ENCODE measurements around the gene ALDH7A1. TPM values are rescaled to one million over a fixed set of nuclear protein-coding genes. Genes with fewer than 3 reads are reported as not detected.

Gene ALDH7A1
- total RNA-seq, 1 experiment from 2014 or later, result 148 TPM

GRCh38 chr5:126514131-126514557 is 80.9 kb downstream of the ALDH7A1 start:
- peaks cover 3% of the 10 kb centered on the region in 2 experiments; a peak in 1 of 5 replicates for H3K9me3 Mint-ChIP-seq
- Histone ChIP-seq H3T11ph (ENCODE audit: low read length) (no peak overlapping the region), H2BK5ac (ENCODE audit: insufficient read length, low read length) (no peak overlapping the region), H3K23ac (ENCODE audit: insufficient read length, low read depth, low read length) (no peak overlapping the region), H2BK12ac (ENCODE audit: insufficient read length, low read depth, low read length) (no peak overlapping the region), H2BK120ac (ENCODE audit: low read depth, low read length, poor library complexity, severe bottlenecking) (no peak overlapping the region), H3K79me1 (ENCODE audit: insufficient read depth, low read depth, low read length, poor library complexity, severe bottlenecking) (no peaks in the 10 kb centered on the region), H2AFZ (ENCODE audit: low read length) (no peak overlapping the region), H3K4me2 (ENCODE audit: insufficient read depth, insufficient read length, low read length) (no peak overlapping the region), H3K27me3 (ENCODE audit: insufficient read depth, low read length) (no peaks in the 10 kb centered on the region), H3K4ac (ENCODE audit: low read depth, low read length) (no peak overlapping the region), H2BK20ac (ENCODE audit: low read depth, low read length, poor library complexity, severe bottlenecking) (no peak overlapping the region), H3K18ac (ENCODE audit: insufficient read length, low read depth, low read length) (no peak overlapping the region), H4K8ac (replicated peaks; ENCODE audit: insufficient read length, low read depth, low read length) (no peak overlapping the region), H3K23me2 (ENCODE audit: insufficient read length, low read depth, low read length, poor library complexity, severe bottlenecking) (no peaks in the 10 kb centered on the region), H2AK5ac (ENCODE audit: insufficient read length, low read length) (no peak overlapping the region), H3K56ac (ENCODE audit: insufficient read length, low read depth, low read length) (no peak overlapping the region), H2BK15ac (ENCODE audit: low read depth, low read length) (no peak overlapping the region), H4K20me1 (ENCODE audit: control insufficient read depth, insufficient read depth, insufficient read length) (no peaks in the 10 kb centered on the region), H3K9me3 (ENCODE audit: control insufficient read depth, low read depth, low read length) (no peaks in the 10 kb centered on the region), H3K27ac (ENCODE audit: insufficient read length, low read depth, low read length) (no peak overlapping the region), H4K91ac (ENCODE audit: insufficient read length, low read depth, low read length) (no peak overlapping the region), H4K5ac (ENCODE audit: insufficient read length, low read depth, low read length) (no peak overlapping the region), H3K14ac (ENCODE audit: insufficient read depth, low read length) (no peak overlapping the region), H3K9ac (ENCODE audit: extremely low read depth, insufficient read length, low read length) (no peak overlapping the region), H3K4me1 (ENCODE audit: insufficient read depth, low read length) (peaks cover 3% of the 10 kb centered on the region; the same call in 1 of the 2 replicates), H3K79me2 (ENCODE audit: insufficient read depth, low read length) (no peaks in the 10 kb centered on the region)
- H3K27me3 Mint-ChIP-seq (ENCODE audit: low read depth), result no peaks in the 10 kb centered on the region; the same call in 1 of the 2 replicates
- H3K36me3 Mint-ChIP-seq (ENCODE audit: insufficient read depth in 1 of 3, low read depth in 3 of 3), result peaks cover 0 to 3% (median 0%) of the 10 kb centered on the region in 3 experiments; a peak in 2 of 7 replicates
- no peak overlapping the region for H3K4me3 Mint-ChIP-seq
- H3K4me1 Mint-ChIP-seq, result peaks cover 5% of the 10 kb centered on the region in 2 experiments
- no CpG with 5 or more reads among the region's 4 CpGs for WGBS (ENCODE audit: extremely low coverage, insufficient read length, low lambda C conversion rate)
- DNase-seq, result no peak
- H3K27ac Mint-ChIP-seq, result no peak overlapping the region
- no peak for TF ChIP-seq CTCF (conservative IDR thresholded peaks at IDR 0.05)
